HG03045 (cell line): ENCODE measurements around the gene GRK6.

Experiments
- ATAC-seq: cut with Tn5 transposase; IDR thresholded peaks from one replicate; pipeline ENCODE4 v1.9.1; 2021; ENCODE audit warnings: mild to moderate bottlenecking, moderate library complexity; ENCODE audit not compliant: unreplicated experiment

GRK6 gene

DNA sequence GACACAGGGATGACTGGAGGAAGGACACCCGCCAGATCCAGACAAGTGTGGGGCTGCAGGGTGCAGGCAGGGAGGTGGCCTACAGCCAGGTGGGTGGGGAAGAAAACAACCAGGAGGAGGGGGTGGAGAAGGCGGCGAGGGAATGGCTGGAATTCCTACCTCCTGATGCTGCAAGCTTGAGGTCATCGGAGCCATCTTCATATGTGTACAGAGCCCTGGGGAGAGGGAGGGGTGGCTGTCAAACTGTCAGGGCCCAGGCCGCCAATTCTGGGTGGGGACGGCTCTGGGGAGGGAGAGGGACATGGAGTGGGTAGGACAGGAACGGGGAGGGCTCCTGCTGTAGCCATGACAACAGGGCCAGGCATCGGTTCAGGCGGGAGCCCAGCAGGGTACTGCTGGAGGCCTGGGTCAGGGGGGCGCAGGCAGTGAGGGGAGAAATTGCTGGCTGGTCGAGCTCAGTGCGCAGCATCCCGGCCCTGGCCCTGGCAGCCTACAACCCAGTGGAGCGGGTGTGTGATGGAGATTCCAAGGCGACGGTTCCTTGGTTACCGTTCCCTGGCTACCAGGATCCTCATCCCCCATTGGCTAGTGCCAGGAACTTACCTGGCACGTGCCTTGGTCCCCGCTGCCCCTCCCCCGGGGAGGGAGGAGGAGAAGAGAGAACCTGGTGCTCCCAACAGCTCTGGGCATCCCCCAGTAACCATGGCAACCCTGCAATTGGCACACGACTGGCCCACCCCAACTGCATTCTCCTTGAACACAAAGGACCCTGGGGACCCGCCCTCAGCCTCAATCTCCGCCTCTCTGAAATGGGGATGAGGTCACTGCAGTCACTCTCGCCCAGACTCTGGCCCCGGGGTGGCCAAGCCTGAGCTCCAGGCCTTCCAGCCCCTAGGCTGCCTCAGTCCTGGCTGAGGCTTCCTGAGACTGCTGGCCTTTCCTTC lies 42.5 kb downstream of the GRK6 start:
- ATAC-seq, result no peak

DNA sequence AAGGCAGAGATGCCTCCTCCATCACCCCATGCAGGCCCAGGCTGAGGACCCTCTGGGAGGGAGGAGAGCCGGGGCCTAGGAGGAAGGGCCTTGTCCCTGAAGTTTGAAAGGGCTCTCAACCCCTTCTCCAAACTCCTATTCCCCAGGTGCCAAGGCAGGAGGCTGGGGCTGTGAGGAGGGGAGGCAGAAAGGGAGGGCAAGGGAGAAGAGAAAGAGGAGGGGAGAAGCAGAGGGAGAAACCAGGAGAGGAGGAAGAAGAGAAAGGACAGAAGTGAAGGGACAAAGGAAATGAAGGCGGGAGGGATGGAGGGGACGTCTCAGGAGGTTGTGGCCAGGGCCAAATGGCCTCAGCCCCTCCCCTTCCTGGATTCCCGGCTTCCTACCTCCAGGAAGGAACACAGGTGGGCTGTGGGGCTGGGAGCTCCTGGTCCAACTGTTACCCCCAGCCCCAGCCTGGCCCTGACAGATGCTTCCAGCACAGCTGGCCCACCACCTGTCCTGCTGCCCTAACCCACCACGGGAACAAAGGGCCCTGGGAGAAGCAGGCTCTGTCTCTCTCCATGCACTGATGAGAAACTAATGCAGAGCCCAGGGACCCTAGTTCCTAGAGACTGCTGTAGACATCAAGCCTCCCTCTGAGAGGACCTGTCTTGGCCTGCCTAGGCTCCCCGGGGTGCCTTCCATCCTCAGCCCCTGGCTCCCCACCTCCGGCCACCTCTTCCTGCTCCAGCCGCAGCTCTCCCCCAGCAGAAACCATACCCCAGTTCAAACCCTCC lies 43.5 kb downstream of the GRK6 start:
- ATAC-seq, result no peak

DNA sequence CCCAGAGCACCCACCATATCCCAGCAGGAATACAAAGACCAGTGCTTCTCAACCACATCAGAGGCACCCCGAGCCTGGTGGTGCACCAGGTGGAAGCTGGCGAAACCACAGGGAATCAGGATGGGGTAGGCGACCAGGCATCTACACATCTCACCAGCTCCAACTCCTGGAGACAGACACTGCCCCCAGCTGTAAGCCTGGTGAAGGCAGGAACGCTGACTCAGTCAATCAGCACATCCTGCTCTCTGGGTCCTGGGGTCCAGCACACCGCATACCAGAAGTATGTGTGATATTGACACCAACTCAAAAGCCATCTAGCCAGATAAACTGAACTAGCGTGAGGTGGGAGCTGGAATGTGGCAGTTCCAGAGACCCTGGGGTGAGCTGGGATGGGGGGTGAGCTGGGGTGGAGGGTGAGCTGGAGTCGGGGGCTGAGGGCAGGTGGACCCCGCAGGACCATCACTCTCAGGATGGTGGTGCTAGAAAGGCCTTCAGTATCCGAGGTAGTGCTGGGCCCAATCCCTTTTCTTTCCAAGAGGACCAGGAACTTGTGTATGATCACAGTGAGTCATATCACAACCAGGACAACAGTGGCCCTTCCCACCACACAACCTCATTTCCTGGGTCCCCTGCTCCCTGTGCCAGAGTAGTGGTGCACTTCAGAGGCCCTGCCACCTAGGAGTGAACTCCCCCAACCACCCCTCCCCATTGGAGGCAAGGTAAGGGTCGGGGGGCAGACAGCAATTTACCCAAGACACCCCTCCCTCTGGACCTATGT lies 44.5 kb downstream of the GRK6 start:
- ATAC-seq, result no peak

DNA sequence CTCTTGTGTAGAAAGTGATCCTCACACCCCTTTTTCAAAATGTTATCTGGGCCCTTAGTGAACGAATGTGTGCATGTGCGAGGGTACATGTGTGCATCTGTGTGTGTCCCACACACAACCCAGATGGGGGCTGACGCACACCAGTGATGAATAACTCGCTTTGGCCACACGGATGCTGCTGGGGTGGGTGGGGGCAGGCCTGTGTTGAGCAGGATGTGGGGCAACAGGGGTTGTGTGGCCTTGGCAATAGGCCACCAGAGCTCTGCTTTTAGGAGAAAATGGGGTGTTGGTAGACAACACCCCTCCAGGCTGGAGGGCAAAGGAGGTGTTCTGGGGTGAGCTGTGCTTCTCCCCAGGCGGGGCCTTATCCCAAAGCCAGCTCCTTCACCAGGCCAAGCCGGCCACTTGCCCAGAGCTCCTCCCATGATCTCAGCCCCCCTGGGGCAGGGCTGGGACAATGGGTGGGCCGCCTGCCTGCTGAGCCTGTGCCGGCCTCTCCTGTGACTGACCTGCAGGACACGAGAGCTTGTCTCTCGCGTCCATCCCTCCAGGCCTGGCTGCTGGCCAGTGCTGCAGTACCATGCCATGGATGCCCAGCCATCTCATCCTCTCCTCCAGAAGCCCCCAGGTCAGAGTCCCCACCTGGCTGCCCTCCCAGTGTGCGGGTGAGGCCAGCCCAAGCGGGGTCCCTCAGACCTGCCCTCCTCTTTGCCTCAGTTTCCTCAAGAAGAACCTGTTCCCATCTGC lies 45.3 kb downstream of the GRK6 start:
- no peak for ATAC-seq

DNA sequence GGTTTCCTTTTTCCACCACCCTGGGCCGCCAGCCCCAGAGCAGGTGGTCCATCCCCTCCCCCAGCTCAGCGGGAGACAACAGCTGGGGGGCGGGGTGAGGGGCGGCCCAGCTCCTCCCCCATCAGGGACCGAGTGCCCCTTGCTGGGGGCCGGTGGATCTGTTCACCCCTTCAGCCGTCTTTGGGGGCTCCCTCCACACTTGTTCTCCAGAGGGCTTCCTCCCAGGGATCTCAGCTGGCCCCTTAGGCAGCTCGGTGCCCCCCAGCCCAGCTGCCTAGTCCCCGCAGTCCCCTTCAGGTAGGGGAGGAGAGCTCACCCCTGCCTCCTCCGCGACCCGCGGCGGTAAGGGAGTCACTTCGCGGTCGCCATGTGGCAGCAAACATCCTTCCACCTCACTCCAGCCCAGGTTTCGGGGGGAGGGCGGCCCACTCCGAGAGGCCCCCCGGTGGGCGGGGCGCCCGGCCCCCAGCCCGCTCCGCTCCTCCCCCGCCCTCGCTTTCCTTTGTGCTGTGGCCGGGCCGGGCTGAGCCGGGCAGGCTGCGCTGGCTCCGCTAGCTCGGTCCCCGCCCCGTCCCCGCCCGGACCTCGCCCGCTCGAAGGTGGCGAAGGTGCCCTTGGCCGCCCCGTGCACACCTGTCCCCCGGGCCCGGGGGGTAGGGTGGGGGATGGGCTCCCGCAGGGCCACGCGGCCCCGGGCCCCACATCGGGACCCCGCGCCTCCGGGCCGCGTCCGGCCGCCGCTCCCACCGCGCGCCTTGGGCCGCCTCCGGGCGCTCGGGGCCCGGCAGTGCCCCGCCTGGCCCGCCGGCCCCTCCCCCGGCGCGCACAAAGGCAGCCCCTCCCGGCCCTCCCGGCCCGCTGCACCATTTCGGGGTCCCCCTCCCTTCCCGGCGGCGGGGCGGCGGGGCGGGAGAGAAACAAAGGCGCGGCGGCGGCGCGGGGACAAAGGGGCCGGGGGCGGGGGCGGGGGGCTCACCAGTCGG lies 46.3 kb downstream of the GRK6 start:
- ATAC-seq, result peak; percentile 36

DNA sequence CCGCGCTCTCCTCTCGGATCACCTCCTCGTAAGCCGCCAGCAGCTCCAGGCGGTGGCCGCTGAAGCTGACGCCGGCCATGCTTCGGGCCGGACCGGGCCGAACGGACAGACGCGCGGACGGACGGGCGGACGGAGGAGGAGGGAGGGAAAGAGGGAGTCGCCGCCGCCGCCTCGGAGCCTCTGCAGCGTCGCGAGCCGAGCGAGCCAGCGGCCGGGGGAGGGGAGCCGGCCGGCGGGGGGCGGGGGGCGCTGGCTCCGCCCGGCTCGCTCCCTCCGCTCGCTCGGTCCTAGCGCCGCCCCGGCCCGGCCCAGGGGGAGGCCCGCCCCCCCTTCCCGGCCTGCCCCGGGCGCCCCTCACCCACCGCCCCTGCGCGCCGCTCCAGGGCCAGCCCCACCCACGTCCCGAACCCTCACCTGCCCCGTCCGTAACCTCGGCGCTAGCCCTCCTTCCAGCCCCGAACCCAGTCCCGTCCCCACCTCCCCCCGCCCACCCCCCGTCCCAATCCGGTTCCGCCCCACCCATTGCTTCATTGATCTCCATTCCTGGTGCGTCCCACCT lies 47.0 kb downstream of the GRK6 start, which contains the start of gene DBN1:
Gene DBN1 (minus strand): TSS at position 192 of the 559 bp plus-strand sequence. CDS start 113 bp downstream, at position 79.
- peak; percentile 39 for ATAC-seq

DNA sequence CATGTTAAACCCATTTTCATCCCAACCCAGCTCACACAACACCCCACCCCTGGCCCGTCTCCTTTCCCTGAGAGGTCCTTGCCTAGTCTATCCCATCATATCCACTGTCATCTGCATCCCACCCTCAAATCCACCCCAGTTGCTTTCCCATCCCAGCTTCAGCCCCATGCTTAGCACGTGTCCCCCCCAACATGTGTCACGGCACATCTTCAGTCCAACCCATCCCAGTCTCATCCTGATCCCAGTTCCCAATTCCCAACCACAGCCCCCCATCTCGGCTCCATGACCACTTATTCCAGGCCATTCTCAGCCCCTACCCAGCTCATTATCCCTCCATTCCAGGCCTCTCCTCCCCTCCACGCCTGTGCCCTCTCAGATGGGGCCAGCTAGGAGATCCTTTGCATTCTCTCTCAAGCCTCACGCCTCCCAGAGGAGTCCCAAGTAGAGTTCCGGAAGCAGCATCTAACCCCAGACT lies 47.6 kb downstream of the GRK6 start:
- no peak for ATAC-seq

DNA sequence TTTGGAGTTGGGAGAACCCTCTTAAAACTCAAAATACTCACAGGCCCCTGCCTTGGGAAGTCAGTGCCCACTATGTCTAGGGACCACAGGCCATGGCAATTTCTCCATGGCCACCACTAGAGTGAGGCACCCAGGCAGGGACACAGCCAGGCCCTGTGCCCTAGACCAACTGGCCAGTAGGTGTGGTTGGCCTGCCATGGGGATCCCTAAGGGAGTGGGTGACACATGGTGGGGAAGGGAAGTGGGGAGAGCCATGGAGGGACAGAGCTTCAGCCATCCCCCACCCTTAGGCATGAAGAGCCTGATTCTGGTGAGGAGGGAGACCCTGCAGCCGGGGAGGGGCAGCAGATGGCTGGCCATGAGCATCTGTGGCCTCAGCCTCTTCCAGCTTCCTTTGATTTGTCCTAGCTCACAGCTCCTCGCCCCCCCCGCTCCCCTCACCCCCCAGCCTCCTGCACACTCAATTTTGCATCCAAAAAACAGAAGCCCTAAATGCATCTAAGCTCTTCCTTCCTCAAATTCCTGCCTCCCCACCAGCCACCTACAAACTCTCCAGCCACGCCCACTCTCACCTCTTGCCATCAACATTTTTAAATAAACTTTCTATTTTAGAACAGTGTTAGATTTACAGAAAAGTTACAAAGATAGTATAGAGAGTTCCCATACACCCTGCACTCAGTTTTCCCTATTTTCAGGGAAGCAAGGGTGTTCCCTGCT lies 48.5 kb downstream of the GRK6 start:
- no peak for ATAC-seq

DNA sequence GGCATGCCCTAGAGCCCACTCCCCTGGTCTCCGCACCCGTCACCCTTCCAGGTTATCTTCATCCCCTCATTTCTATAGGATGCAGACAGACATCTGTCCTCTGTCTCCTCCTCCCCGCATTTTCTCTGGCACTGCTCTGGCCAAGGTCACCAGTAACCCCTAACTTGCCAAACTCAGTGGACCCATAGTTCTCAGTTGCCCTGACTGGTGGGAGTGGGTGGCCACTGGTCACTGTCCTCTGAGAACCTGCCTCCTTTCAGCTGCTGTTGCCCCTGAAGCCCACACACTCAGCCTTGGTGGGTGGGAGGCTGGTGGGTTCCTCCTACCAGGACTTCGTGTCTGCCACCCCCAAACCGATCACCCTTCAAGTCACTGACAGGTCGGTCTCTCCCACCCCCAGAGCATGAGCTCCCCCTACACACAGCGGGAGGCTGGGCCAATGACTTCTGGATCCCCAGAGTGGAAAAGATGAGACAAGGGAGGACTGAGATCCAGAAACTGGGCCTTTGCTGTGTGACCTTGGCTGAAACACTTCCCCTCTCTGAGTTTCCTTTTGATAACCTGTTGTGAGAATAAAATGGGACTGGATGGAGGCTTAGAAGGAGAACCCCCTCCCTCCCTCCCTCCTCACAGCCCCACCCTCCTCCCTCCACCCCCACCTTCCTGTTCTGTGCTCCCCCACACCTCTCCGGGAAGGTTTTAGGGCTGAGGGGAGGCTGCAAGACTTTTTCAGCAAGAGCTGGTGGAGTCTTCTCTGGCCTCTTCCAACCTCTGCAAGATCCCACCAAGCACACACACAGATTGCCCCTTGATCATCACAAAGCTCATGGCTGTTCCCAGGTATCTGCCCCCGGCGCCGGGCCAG lies 49.3 kb downstream of the GRK6 start:
- ATAC-seq, result no peak

DNA sequence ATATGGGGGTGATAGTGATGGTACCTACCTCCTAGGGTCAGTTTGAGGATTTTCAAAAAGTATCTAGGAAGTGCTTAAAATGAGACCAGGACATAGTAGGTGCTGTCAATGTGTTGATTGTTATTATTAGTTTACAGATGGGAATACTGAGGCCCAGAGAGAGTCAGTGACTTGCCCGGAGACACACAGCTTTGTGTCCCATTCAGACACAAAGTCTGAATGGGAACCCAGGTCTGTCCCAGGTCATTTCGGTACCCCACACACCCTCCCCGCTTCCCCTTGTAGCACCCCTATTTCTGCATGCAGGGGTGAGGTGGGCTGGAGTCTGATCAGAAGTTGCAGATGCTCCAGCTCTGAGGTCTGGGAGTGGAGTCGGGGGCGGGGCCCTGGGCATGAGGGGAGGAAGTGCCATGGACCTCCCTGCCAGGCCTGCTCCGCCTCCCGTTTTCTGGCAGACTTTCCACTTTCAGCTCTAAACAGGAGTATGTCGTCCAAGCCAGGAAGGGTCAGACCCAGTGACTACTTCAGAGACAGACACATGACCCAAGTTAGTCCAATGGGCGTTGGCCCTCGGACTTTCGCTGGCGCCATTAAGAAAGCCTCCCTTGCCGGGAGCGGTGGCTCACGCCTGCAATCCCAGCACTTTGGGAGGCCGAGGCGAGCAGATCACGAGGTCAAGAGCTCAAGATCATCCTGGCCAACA lies 50.2 kb downstream of the GRK6 start:
- no peak for ATAC-seq

DNA sequence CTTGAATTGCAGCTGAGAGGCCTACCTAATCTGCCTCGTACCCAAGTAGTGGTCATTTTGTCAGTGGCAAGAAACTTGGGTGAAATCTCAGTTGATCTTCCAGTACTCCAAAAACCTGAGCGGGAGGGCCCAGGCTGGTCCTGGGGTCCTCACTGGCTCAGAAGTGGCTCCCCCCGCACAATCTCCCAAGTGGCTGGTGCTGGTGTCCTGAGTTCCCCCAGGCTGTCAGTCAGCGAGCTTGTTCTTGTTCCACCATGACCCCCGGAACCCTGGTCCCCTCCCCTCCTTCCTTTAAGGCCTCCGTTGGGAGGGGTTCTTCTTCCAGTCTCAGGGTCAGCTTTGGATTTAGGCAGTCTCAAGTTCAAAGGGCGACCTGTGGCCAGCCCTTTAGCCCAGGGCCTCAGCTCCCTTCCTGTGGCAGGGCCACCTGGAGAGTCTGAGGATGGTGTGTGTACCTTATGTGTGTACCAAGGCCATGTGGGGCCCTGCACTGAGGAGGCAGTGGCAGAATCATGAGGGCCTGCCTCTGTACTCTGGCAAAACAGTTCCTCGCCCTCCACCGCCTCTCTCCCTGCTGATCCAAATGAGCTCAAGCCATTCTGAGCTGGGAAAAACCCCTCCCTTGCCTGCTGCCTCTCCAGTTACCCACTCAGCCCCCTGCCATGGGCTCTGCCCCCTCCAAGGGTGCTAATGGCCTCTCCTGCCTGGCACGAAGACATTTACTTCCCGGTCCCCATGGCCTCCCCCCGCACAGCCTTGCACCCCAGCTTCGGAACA lies 51.4 kb downstream of the GRK6 start:
- ATAC-seq, result no peak

DNA sequence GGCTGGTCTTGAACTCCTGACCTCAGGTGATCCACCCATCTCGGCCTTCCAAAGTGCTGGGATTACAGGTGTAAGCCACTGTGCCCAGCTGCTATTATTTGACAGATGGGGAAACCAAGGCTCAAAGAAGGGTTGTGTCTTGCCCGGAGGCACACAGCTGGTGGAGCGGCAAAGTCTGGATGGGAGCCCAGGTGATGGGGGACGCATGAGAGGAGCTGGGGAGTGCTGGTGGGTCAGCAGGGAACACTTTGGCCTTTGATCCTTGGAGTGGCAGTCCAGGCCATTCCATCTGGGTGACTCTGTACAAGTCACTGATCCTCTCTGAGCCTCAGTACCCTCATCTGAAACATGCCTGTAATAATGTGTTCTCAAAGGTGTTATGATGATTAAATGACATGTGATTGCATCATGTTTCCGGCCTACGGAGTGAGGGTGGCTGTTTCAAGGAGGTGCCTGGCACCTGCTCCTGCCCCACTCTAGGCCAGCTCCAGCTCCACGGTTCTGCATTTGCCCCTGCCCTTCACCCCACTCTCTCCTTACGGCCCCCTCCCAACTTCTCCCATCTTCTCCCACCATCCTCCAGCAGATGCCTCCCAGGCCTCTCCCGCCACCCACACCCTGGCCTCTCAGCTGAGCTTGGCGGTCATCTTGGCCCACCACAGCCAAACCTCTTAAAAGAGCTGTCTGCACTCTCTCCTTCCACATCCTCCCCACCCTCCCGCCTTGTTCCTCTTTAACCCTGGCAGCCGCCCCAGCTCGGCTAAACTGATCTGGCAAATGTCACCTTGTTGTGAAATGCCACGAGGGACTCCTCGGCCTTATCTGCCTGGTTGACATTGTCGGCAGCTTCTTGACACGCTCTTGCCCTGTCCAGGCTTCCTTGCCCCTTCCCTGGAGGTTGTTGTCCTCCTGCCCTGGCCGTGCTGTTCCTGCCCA lies 52.5 kb downstream of the GRK6 start:
- ATAC-seq, result no peak

DNA sequence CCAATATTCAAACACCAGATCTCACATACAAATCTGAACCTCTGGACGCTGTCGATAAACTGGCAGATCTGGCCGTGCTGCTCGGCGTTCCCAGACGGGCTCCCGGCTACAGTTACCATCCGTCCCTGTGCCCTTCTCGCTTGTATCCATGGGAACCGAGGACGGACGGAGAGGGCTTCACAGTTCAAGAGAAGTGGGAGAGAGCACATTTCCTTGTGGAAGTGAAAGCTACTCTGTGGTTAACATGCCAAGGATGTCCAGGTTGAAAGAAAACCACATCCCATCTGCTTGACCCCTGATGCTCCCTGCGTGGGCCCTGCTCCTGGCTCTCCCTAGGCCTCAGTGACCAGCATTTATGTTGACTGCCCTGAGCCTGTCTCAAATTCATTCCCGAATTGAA lies 53.3 kb downstream of the GRK6 start:
- no peak for ATAC-seq

DNA sequence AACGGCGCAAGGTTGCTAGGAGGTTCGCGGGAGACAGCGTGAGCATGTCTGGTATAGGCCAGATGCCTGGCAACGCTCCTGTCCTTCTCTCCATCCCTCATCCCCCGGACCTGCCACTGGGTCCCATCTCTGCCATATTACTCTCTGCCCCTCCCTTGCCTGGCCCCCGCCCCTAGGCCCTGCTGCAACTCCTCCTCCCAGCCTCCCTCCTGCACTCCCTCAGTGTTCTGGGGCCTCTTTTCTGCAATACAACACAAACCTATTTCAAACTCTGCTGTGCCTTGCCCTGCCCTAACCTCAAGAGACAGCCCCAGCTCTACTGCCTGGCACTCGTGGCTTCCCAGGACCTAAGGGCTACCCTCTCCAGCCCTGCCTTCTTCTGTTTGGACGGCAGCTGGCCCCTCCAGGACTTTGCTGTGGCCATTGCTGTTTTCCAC lies 55.9 kb downstream of the GRK6 start:
- no peak for ATAC-seq

DNA sequence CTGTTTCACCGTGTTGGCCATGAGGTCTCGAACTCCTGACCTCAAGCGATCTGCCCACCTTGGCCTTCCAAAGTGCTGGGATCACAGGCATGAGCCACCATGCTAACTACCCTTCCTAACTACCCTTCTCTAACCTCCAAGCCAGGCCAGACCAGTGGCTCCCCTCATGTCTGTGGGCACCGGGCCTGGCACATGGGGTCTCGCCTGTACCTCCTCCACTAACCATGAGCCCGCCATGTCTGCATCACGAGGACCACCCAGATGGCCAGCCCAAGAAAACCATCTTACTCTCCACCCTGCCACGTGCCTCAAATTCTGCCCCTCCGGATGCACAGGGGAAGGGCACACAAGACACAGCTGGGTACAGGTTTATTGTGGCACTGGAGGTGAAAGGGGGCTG lies 56.6 kb downstream of the GRK6 start:
- ATAC-seq, result no peak
